Stimulated activated CD4-positive, alpha-beta T cell treated with anti-CD3 and anti-CD28 coated beads, Interleukin-1b, Interleukin-23, amount 100 ng/mL, for 4 hours (primary cell): ENCODE results near the gene KRT5.

Experiments
- DNase-seq, 2 donors: peaks; one replicate each; pipeline ENCODE4 v3.0.0-alpha.2; 2020; ENCODE audit warnings: low read depth in 2 of 2

KRT5 gene

DNA sequence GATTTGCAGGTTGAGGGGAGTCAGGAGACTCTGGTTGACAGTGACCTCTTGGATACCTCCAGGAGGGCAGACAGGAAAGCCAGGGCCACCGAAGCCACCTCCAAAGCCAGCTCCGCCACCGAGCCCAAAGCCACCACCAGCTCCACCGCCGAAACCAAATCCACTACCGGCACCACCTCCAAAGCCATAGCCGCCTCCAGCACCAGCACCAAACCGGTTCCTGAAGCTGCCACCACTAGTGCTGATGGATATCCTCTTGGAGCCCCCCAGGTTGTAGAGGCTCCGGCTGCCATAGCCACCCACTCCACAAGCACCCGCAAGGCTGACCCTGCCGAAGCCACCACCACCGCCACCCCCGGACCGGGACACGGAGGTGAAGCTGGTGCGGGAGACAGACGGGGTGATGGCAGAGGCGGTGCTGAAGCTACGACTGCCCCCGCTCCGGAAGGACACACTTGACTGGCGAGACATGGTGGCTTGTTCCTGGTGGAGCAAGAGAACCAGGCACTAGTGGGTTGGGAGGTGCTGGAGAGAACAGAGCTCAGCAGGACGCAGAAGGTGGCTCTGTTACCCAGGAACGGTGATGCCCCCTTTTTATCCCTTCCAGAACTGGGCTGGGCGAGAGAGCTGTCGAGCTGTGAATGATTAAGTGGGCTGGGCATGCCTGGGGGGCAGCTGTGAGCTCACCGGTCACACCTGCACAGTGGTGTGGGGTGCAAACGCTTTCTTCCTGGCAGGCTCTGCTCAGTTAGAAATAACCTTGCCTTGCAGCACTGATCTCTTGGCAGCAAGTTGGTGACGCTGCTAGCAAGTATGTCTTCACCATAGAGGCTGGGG lies at the start of gene KRT5:
Gene KRT5, minus strand, starts transcription at position 569 of the 837 bp plus-strand sequence. Its CDS starts 98 bp downstream, at position 471.
- no peak for DNase-seq

DNA sequence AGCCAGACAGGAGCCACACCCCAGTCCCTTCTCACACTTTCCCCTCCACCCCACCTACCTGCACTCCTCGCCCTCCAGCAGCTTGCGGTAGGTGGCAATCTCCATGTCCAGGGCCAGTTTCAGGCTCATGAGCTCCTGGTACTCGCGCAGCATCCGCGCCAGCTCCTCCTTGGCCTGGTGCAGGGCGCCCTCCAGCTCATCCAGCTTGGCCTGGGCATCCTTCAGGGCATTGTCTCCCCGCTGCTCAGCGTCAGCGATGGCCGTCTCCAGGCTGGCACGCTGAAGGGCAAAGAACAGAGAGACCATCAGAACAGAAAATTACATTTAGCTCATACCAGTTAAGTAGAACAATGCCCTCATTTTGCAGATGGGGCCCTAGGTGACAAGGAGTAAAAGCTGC lies 47.9 kb upstream of the KRT5 start:
- DNase-seq, result no peak

DNA sequence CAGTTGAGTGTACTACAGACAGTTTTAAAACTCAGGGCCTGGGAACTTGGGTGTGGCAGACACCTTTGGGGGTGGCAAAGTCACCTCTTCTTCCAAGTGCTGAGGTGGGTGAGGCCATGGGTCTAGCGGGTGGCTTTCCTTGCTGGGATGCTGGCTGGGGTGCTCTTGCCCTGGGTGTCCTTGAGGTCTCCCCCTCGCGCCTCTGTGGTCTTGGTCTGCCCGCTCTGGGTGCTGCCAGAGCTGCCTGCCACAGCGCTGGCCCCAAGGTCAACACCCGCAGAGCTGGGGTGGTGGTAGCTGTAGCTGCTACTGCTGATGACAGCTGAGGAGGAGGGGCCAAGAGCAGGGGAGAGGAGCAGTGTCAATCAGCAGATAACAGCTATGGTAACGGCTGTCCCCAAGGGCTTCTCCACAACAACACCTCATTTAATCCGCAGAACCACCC lies 46.7 kb upstream of the KRT5 start:
- DNase-seq, result no peak

DNA sequence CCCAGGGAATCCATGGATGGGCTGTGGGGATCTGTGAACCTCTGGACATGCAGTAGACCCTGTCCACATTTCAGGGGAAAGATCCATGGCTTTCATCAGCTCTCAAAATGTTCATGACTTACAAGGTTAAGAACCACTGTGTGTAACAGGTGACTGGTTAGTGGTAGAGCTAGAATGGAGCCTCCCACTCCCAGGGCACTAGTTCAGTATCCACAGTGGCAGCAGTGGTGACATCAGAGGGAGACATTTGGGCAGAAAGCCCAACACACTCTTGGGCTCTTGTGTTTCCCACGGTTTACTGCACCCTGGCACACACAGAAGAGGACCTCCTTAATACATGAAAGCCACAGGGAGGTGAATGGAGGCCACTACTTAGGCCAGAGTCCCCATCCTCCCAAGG lies 44.4 kb upstream of the KRT5 start:
- DNase-seq, result no peak

DNA sequence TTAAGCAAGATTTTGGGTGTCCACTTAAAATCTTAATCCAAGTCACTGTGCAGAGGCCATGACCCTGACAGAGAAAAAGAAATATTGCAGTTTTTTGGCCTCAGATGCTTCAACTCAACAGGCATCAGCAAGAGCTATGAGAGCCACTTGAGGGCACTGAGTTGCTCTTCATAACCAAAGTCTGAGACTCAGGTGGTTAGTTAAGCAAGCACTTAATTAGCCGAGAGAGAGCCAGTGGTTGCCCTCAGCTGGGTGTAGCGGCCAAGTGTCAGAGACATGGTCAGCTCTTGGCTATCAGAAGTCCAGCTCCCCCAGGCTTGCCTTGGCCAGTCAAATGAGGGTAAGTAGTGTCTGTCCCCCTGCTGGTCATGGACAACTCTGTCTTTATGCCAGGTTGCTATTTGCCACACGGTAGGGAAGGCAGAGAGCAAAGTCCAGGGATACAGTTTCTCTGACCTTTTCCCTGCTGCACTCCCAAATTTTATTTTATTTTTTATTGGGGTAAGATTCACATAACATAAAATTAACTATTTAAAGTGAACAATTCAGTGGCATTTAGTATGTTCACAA lies 41.8 kb upstream of the KRT5 start:
- no peak for DNase-seq

DNA sequence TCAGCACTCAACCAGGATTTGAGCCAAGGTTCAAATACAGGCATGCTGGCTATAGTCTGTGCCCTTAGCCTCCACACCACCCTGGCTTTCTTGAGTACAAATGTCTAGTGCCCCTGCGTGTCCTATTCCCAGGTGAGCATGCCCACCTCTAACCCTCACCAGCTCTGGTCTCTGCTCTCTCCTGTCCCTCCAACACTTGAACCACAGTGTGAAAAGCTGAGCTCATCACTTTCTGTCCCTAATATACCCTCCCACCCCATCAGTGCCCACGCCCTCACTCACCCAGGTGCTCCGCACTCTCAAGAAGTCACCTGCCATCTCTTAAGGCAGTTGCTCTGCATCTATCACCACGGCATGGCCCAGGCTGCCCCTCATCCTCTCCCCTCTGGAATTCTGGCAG lies 39.8 kb upstream of the KRT5 start:
- DNase-seq, result no peak

DNA sequence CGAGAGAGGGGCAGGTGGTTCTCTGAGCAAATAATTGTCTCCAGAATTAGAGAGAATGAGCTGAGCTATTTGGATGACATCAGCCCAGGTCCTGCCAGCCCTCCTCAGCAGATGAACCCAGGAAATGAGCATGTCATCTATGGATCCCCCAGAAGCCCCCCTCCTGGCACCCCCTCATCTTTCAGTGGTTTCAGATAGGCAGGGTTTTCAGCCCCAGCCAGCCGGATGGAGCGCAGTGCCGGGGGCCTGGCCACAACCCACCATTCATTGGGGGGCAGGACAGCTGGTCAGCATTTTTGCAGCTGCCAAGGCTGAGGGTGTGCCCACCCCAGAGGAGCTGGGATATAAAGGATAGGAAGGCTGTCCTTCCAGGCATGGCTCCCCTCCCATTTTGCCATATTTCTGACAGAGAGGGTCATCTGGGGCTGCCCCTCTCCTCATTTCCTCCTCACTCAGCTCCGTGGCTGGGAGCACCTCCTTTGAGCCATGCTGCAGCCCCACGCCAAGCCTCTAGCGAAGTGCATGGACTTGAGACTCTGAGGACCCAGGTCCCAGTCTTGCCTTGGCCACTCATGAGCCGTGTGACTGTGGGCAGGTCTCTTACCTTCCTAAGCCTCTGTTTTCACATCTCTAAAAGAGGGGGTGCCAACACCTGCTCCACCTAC lies 38.7 kb upstream of the KRT5 start:
- DNase-seq, result no peak

DNA sequence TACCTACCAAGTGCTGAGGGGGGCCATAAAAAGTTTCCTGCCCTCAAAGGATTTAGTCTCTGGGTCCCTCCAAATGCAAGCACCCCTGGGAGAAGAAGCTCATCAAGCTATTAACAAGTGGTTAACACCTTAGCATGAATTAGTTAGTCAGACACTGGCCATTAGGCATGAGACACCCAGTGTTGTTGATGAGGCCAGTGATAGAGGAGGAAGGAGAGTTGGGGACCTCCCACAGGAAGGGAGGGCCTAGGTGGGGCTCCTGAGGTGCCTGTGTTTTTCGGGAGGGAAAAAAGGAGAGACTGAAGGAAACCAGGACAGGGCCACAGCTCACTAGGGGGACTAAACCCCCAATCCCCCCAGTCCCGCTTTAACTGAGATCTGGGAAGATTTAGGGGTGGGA lies 37.3 kb upstream of the KRT5 start:
- DNase-seq, result no peak

DNA sequence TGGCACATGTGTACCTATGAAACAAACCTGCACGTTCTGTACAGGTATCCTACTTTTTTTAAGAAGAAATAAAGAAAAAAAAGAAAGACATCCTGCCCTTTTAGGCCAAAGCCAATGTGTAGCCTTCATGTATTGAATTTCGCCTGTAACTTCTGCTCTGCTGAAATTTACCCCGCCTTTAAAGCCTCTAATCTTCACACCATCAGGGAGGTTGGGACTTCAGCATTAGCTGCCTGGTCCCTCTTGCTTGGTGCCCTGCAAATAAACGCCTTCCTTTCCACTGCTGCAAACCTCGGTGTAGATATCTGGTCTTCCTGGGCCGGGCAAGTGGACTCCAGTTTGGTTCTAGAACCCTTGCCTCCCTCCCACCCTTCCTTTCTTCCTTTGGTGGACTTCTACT lies 35.4 kb upstream of the KRT5 start:
- DNase-seq, result no peak

DNA sequence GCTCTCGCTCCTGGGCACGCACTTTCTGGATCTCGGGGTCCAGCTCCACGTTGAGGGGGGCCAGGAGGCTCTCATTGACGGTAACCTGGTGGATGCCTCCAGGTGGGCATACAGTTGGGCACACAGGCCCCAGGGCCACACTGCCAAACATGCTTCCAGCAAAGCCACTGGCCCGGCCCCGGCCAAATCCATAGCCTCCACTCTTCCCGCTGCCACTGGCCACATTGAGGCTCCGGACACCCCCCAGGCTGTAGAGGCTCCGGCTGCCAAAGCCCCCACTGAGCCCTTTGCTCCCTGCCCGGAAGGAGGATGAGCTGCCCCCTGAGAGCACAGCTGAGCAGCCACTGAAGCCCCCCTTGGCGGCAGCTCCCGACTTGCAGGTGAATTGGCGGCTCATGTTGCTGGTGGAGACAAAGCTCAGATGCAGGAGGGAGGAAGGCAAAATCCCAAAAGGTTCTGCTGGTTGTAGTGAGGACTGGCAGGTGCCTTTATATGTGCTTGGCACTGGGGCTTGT lies 32.5 kb upstream of the KRT5 start, which contains the start of gene KRT71:
Gene KRT71, minus strand, starts transcription at position 465 of the 515 bp plus-strand sequence. Its CDS starts 68 bp downstream, at position 397.
- no peak for DNase-seq

DNA sequence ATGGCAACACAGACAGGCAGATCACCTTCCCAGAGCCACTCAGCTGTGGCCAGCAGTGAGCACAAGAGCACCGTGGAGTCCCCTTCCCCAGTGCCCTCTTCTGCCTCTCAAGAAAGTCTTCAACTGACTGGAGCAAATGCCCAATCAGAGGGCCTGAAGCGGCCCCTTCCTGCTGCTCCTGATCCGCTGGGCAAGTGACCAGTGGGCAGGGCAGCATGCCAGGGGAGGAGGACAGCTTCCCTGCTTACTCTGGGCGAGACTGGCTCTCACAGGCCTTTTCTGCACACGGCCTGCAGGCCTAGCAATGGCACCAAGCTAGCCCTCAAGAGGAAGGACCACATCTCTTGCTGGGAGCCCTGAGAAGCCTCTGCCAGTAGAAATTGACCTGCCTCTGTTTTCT lies 31.9 kb upstream of the KRT5 start:
- DNase-seq, result no peak

DNA sequence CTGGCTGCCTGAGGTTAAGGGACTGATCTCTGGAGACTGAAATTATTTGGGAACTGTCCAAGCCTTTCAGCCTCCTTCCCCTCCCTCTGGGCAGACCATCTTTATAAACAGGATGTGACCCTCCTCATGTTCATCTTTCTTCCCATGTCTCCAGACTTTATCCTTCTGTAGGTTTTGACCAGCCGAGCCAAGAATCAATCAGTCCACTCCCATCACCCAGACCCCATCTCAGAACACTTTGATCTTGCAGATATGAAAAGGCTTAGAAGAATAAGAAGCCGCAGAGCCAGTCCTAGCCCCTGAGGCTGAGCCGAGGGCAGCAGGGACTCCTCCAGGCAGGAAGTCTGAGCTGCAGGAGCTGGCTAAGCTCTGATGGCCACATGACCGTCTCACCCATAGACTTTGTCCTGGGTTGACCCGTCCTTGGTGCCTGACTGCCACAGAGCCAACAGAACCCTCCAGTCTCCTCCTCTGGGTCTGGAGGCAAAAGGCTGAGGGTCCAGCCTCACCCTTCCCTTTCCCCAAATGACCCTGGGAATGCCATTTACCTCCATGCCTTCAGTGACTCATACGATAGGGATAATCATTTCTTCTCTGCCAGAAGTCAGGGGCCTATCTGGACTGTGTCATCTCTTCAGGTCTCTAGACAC lies 31.1 kb upstream of the KRT5 start:
- no peak for DNase-seq

DNA sequence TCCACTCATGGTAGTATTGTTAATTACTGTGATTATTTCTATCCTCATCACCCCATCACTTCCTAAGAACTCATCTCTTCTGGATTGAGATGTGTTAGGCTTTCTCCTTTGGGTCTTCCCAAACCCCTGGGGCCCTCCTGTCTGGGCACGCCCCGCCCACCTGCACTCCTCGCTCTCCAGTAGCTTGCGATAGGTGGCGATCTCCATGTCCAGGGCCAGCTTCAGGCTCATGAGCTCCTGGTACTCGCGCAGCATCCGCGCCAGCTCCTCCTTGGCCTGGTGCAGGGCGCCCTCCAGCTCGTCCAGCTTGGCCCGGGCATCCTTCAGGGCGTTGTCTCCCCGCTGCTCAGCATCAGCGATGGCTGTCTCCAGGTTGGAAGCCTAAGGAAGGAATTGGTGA lies 25.9 kb upstream of the KRT5 start:
- DNase-seq, result no peak

DNA sequence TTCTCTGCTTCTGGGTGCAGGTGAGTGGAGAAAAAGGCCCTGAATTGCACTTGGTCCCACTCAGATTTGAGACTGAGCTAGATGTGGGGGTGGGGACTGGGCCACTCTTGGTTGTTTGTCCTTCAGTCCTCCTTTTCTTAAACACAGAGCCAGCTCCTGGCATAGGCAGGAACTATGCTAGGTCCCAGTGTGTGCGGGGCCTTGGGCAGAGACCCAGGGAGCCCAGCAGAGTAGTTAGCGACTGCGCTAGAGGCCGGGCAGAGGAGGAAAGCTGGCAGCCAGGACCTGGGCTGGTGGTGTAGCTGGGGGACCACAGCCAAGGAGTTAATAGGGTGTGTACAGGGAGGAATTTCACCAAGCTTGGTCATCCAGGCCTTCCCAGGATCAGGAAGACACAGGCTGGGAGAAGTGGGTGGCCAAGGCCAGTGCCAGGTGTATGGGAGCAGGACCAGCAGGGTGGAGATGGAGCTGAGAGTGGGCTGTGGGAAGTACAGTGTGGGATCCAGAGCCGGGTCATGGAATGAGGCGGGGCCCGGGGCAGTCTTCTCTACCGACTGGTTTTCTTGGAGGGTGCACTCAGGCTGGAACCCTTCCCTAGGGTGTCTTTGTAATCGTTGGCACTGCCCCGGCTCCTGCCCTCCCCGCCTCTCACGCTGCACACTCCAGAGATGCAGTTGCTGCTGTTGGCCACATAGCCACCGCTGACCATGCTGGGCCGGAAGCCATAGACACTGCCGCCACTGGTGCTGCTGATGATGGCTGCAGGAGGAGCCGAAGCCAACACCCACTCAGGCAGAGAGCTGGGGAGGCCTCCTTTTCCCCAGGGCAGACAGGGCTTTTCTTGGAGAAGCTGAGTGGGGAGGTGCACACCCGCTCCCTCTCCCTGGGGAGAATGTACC lies 24.0 kb upstream of the KRT5 start:
- DNase-seq, result no peak

DNA sequence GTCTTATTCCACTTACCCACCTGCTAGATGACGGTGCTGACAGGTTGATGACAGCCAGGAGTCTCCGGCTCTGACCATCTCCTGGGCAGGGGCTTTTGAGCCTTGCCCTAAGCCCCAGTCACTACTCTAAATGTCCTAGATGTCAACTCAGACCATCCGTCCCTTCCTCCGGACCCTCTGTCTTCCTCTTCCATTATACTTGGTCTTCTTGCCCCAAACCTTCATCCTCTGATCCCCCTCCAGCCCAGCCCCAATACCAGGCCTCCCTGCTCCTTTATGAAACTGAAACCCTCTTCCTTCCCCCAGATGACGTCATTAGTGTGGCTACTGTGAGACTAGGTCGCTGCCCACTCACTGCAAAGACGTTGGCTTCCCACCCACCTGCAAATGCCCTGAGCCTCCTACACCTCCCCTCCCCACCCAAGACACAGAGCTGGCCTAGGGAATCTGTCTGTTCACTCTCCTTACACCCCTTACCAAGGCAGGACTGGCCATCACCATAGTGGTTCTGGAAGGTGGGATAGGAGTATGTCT lies 22.7 kb upstream of the KRT5 start:
- no peak for DNase-seq

DNA sequence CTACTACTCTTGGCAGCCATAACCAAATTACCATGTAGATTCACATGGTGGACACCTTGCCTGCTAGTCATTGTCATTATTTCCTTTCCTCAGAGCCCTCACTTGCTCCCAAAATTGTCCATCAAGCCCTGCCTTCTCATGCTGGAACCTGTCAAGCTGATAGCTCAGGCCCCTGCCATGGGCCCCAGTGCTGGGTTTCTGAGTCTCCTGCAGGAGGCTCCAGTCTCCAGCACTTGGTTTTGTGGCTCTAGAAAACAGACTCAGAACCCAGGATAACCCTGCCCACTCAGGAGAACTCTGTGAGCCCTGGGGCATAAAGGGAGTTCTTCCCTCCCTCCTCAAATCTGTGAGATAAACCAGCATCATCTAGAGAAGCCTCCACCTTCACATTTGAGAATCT lies 22.0 kb upstream of the KRT5 start:
- DNase-seq, result no peak

DNA sequence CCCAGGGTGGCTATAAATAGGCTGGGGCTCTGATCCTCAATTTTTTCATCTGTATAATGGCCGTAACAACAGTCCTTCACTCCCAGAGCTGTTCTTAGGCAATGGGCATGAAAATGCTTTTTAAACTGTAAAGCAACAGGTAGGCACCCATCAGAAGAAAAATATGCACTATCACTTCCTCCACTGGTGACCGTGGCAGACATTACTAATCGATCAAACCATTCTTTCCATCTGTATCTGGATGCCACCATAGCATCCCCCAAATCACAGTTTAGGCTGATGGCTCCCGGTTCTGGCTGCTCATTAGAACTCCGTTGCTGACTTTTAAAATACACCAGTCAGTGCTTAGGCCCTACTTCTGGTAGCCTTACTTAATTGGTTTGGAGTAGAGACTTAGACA lies 21.5 kb upstream of the KRT5 start:
- no peak for DNase-seq

DNA sequence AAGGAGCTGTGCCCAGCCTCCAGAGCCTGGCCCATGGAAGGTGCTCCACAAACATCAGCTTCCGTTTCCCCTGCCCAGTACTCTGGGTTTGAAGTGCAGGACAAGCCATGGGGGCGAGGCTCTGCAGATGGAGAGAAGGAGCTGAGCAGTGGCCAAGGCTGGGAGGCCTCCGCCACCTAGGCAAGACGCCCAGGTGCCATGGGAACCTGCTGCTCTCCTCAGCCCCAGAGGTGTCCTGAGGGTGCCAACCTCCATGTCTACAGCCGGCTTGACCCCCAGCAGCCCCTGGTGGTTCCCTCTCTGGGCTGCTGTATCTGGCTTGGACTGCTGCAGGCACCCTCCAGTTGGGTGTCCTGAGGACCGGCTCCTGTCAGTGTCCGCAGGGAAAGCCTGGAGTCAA lies 20.3 kb upstream of the KRT5 start:
- DNase-seq, result no peak

DNA sequence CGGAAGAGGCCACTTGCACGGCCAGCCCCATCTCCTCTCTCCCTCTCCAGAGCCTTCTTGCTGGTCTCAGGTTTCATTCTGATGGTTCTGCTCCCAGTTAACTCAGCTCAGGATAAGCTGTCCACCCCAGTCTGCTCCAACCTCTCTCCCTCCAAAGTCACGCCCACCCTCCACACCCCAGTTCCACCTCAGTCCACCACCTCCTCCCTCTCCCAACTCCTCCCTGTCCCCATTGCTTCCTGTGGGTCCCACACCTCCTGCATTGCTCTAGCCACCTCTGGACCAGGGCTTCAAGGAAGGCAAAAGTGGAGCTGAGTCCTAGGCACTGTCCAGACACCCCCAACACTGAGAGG lies 19.6 kb upstream of the KRT5 start:
- DNase-seq, result no peak

DNA sequence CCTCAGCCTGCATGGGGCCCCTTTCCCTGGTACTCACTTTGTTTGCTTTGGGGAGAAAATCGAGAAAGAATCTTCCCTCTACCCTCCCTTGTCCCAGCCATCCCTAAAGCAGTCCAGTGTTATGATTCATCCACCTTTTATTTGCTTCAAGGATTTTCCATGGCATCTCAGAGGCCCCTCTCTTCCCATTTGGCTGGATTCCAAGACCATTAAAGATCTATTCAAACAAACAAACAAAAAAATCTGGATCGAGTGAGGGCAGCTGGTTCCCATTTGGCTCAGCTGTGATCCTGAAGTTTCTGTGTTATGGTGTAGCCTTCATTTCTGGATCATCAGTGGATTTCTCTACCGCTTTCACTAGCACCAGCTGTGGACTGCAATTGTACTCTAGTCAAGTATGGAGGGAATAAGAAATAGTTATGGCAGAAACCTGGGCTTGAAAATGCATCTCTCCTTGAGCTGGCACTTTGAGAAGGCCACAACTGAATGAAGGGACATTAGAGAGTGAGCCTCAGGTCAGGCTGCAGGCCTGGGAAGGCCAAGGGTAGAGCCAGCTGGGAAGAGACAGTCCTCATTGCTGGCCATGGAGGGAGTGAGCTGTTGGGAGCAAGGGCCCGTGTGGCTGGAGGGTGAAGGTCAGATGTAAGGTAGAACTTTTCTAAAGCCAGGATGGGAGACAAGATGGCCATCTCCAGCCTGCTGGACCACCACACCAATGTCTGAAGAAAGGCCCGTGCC lies 19.1 kb upstream of the KRT5 start:
- no peak for DNase-seq
